Ascending aorta (tissue), 2 donors: Measurements from ENCODE around the gene FBXL13. TPM values are rescaled to one million over a fixed set of nuclear protein-coding genes. Genes with fewer than 3 reads are reported as not detected.

ENCODE experiments used
- DNase-seq, 2 donors: peaks; one replicate each; pipeline ENCODE4 v3.0.0-alpha.2; 2019; ENCODE audit warnings: low spot score in 2 of 2
- H3K27ac ChIP-seq, 2 donors: fragments of 200-600 bp; sonication (generic); one replicate each; pipeline ENCODE4 v1.5.1; 2016 to 2017; ENCODE audit warnings: mild to moderate bottlenecking in 1 of 2
- H3K27me3 ChIP-seq: fragments of 200-600 bp; sonication (generic); one replicate; pipeline ENCODE4 v1.5.1; 2017
- H3K36me3 ChIP-seq, 2 donors: fragments of 200-600 bp; sonication (generic); one replicate each; pipeline ENCODE4 v1.5.1; 2016
- H3K4me1 ChIP-seq, 2 donors: fragments of 200-600 bp; sonication (generic); one replicate each; pipeline ENCODE4 v1.5.1; 2016 to 2017; ENCODE audit warnings: mild to moderate bottlenecking in 1 of 2
- H3K4me3 ChIP-seq, 2 donors: fragments of 200-600 bp; sonication (generic); one replicate each; pipeline ENCODE4 v1.5.1; 2016 to 2017; ENCODE audit warnings: mild to moderate bottlenecking in 1 of 2
- H3K9me3 ChIP-seq, 2 donors: fragments of 200-600 bp; sonication (generic); one replicate each; pipeline ENCODE4 v1.5.1; 2016
- CTCF ChIP-seq, 3 experiments: fragments of 200-600 bp in 2 of 3; fragments of 450-650 bp in 1 of 3; sonication (generic) in 2 of 3; IDR thresholded peaks; one replicate each; pipeline ENCODE4 v1.5.1; 2016 to 2019; ENCODE audit warnings: antibody characterized with exemption in 3 of 3, mild to moderate bottlenecking in 1 of 3, moderate library complexity in 1 of 3
- intact Hi-C: fragments of 100-400 bp; cut with DNase I; formaldehyde crosslinking; loops from one replicate; pipeline ENCODE4 v1.15.1; 2023
- total RNA-seq: library from RNA; depleted of rRNA; stranded (reverse); fragments of >200 nt; gene quantifications from one replicate; pipeline ENCODE4 v1.1.0, GENCODE V29; 2016

The FBXL13 gene
- total RNA-seq, 1 donor from 2014 or later, result 0.75 TPM

DNA sequence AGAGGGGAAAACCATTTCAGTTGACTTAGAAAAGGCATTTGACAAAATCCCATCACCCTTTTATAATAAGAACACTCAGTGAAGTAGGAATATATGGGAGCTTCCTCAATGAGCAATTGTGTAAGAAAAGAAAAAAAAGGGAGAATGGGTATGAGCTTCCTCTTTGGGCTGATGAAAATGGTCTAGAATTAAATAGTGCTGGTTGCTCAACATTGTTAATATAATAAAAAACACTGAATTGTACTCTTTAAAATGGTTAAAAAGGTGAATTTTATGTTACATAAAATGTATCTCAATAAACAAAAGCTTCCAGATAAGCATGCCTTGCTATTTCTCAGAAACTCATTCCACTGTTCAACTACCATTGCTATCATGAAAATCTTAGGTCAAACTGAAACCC is 121.2 kb downstream of the FBXL13 start:
- H3K36me3 ChIP-seq, result no peaks in the 10 kb centered on the region
- no peak overlapping the region for H3K4me3 ChIP-seq
- no peak for DNase-seq
- H3K9me3 ChIP-seq, result no peaks in the 10 kb centered on the region
- no peak for TF ChIP-seq CTCF (IDR thresholded peaks at IDR 0.05)
- H3K4me1 ChIP-seq, result no peaks in the 10 kb centered on the region
- no peak overlapping the region for H3K27ac ChIP-seq
- H3K27me3 ChIP-seq, result no peaks in the 10 kb centered on the region
- intact Hi-C loops, result no loop called here

DNA sequence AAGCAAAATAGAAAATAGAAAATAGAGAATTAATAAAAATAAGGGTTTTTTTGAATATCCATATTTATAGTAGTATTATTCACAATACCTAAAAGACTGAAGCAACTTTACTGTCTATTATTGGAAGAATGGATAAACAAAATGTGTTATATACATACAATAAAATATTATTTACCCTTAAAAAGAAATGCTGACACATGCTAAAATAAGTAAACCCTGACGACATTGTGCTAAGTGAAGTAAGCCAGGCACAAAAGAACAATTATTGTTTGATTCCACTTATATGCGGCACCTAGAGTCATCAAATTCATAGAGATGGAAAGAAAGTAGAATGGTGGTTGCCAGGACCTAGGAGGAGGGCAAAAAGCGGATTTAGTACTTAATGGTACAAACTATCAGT is 122.8 kb downstream of the FBXL13 start:
- H3K9me3 ChIP-seq, result no peaks in the 10 kb centered on the region
- intact Hi-C loops, result no loop called here
- H3K4me1 ChIP-seq, result no peaks in the 10 kb centered on the region
- no peak overlapping the region for H3K4me3 ChIP-seq
- no peak for DNase-seq
- H3K27me3 ChIP-seq, result no peaks in the 10 kb centered on the region
- H3K36me3 ChIP-seq, result no peaks in the 10 kb centered on the region
- no peak overlapping the region for H3K27ac ChIP-seq
- no peak for TF ChIP-seq CTCF (IDR thresholded peaks at IDR 0.05)

DNA sequence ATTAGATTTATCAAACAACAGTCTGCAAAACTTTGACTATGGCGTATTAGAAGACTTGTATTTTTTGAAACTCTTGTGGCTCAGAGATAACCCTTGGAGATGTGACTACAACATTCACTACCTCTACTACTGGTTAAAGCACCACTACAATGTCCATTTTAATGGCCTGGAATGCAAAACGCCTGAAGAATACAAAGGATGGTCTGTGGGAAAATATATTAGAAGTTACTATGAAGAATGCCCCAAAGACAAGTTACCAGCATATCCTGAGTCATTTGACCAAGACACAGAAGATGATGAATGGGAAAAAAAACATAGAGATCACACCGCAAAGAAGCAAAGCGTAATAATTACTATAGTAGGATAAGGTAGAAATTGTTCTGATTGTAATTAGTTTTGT is 130.4 kb downstream of the FBXL13 start:
- intact Hi-C loops, result no loop called here
- H3K27ac ChIP-seq, result no peak overlapping the region
- no peak for TF ChIP-seq CTCF (IDR thresholded peaks at IDR 0.05)
- no peaks in the 10 kb centered on the region for H3K36me3 ChIP-seq
- DNase-seq, result no peak
- H3K9me3 ChIP-seq, result no peaks in the 10 kb centered on the region
- no peaks in the 10 kb centered on the region for H3K27me3 ChIP-seq
- H3K4me1 ChIP-seq, result peaks cover 3 to 6% of the 10 kb centered on the region in 2 donors
- H3K4me3 ChIP-seq, result no peak overlapping the region

GRCh38 chr7:102943423-102944169 is 131.0 kb downstream of the FBXL13 start:
- Histone ChIP-seq H3K4me3 (no peak overlapping the region), H3K27ac (no peak overlapping the region), H3K9me3 (no peaks in the 10 kb centered on the region), H3K36me3 (no peaks in the 10 kb centered on the region), H3K27me3 (no peaks in the 10 kb centered on the region), H3K4me1 (peaks cover 6 to 11% of the 10 kb centered on the region in 2 donors)
- DNase-seq, result no peak
- no peak for TF ChIP-seq CTCF (IDR thresholded peaks at IDR 0.05)
- intact Hi-C loops, result no loop called here

GRCh38 chr7:102942868-102943267 is 131.7 kb downstream of the FBXL13 start:
- peak overlapping the region in 1 of 2 donors; percentile 29 for H3K27ac ChIP-seq
- intact Hi-C loops, result no loop called here
- peaks cover 11 to 14% of the 10 kb centered on the region in 2 donors for H3K4me1 ChIP-seq
- no peaks in the 10 kb centered on the region for H3K9me3 ChIP-seq
- no peak for TF ChIP-seq CTCF (IDR thresholded peaks at IDR 0.05)
- peak overlapping the region in 1 of 2 donors; percentile 37 for H3K4me3 ChIP-seq
- H3K27me3 ChIP-seq, result no peaks in the 10 kb centered on the region
- H3K36me3 ChIP-seq, result no peaks in the 10 kb centered on the region
- DNase-seq, result no peak
